ENCODE measurements around the gene USP15.
"Not testable (repeated sequence)": the region's sequence is repeated elsewhere in the genome, so short reads cannot be mapped to it uniquely, and the experiment has no call there.

USP15 gene

GRCh38 chr12:62463252-62463651 lies 203.0 kb downstream of the USP15 start:
- DNase-seq, result not testable (repeated sequence)
